ENCODE results near the gene HEBP1. TPM values are rescaled to one million over a fixed set of nuclear protein-coding genes. Genes with fewer than 3 reads are reported as not detected.

HEBP1 gene
- polyA plus RNA-seq, 10 donors: 38.0 to 56.2 (median 44.1) TPM

- DNase-seq: no peak
These were observed 45.0 kb downstream of the HEBP1 start for GRCh38 chr12:12954878-12955625.

GRCh38 chr12:12954356-12954755, 45.7 kb downstream of the HEBP1 start:
- no peak for DNase-seq

- DNase-seq: no peak
These were observed 48.0 kb downstream of the HEBP1 start, which contains the start of gene GPRC5D for GRCh38 chr12:12952036-12952435. GPRC5D (minus strand) TSS chr12:12952170; CDS start chr12:12950384, 1,786 bp downstream.

GRCh38 chr12:12951504-12951903, 48.6 kb downstream of the HEBP1 start:
- no peak for DNase-seq

- DNase-seq: no peak
These were observed 52.2 kb downstream of the HEBP1 start for GRCh38 chr12:12947902-12948301.

- DNase-seq: no peak
These were observed 53.2 kb downstream of the HEBP1 start for GRCh38 chr12:12946686-12947355.

- DNase-seq: no peak
These were observed 54.5 kb downstream of the HEBP1 start for GRCh38 chr12:12945591-12945990.

- DNase-seq: peak; percentile 35 to 82 (median 76)
These were observed 56.3 kb downstream of the HEBP1 start for GRCh38 chr12:12943586-12944260.

GRCh38 chr12:12941450-12942350, 58.4 kb downstream of the HEBP1 start:
- DNase-seq: no peak

- no peak for DNase-seq
These were observed 60.2 kb downstream of the HEBP1 start for GRCh38 chr12:12939888-12940287.

- DNase-seq: no peak
These were observed 61.5 kb downstream of the HEBP1 start for GRCh38 chr12:12938541-12938940.

GRCh38 chr12:12936983-12937491, 63.0 kb downstream of the HEBP1 start:
- DNase-seq: no peak

- no peak for DNase-seq
These were observed 65.5 kb downstream of the HEBP1 start for GRCh38 chr12:12934556-12934955.

GRCh38 chr12:12933742-12934141, 66.3 kb downstream of the HEBP1 start:
- no peak for DNase-seq

GRCh38 chr12:12930633-12931219, 69.3 kb downstream of the HEBP1 start:
- no peak for DNase-seq

- no peak for DNase-seq
These were observed 70.4 kb downstream of the HEBP1 start for GRCh38 chr12:12929696-12930095.

GRCh38 chr12:12927211-12928079, 72.6 kb downstream of the HEBP1 start:
- DNase-seq: peak in 1 of 3 donors; percentile 51

- DNase-seq: no peak
These were observed 73.4 kb downstream of the HEBP1 start for GRCh38 chr12:12926571-12927071.

GRCh38 chr12:12925388-12925787, 74.7 kb downstream of the HEBP1 start:
- peak in 2 of 3 donors; percentile 72 to 82 for DNase-seq

Measured in muscle of back (tissue), 11 donors.